Spleen (tissue), 11 donors: Measurements from ENCODE around the gene CAPN9. TPM values are rescaled to one million over a fixed set of nuclear protein-coding genes. Genes with fewer than 3 reads are reported as not detected.

Experiments
- DNase-seq: peaks from one replicate; pipeline ENCODE4 v3.0.0-alpha.2; 2020
- H3K27ac ChIP-seq, 8 donors: fragments of 200-600 bp; sonication (generic) in 7 of 8; 1 replicate in 4 of 8; 2 replicates in 4 of 8; pipeline versions ENCODE4 v1.5.0 to v1.8.0; 2016 to 2021; ENCODE audit warnings: inconsistent platforms in 4 of 8, mild to moderate bottlenecking in 4 of 8, moderate library complexity in 1 of 8
- H3K27me3 ChIP-seq, 7 donors: fragments of 200-600 bp; sonication (generic) in 6 of 7; replicated peaks in 1 of 7; 1 replicate in 4 of 7; 2 replicates in 3 of 7; pipeline versions ENCODE4 v1.5.0 to v1.8.0; 2016 to 2021; ENCODE audit warnings: inconsistent platforms in 3 of 7, mild to moderate bottlenecking in 1 of 7
- H3K36me3 ChIP-seq, 6 donors: fragments of 200-600 bp; sonication (generic) in 5 of 6; 1 replicate in 4 of 6; 2 replicates in 2 of 6; pipeline versions ENCODE4 v1.5.0 to v1.8.0; 2016 to 2021; ENCODE audit warnings: inconsistent platforms in 2 of 6
- H3K4me1 ChIP-seq, 6 donors: fragments of 200-600 bp; sonication (generic) in 5 of 6; 1 replicate in 3 of 6; 2 replicates in 3 of 6; pipeline versions ENCODE4 v1.5.0 to v1.8.0; 2016 to 2021; ENCODE audit warnings: inconsistent platforms in 3 of 6
- H3K4me3 ChIP-seq, 8 donors: fragments of 200-600 bp; sonication (generic) in 7 of 8; 1 replicate in 4 of 8; 2 replicates in 4 of 8; pipeline versions ENCODE4 v1.5.0 to v1.8.0; 2016 to 2021; ENCODE audit warnings: inconsistent platforms in 4 of 8, mild to moderate bottlenecking in 4 of 8, moderate library complexity in 2 of 8
- H3K9me3 ChIP-seq, 8 donors: fragments of 200-600 bp; sonication (generic) in 7 of 8; 1 replicate in 4 of 8; 2 replicates in 4 of 8; pipeline versions ENCODE4 v1.5.0 to v1.8.0; 2016 to 2021; ENCODE audit warnings: inconsistent platforms in 4 of 8
- CTCF ChIP-seq, 11 experiments: fragments of 200-600 bp in 7 of 11; fragments of 450-650 bp in 4 of 11; sonication (generic) in 4 of 11; IDR thresholded peaks in 8 of 11; conservative IDR thresholded peaks in 3 of 11; 1 replicate in 7 of 11; 2 replicates in 4 of 11; pipeline versions ENCODE4 v1.4.0 to v1.8.0; 2016 to 2021; ENCODE audit warnings: antibody characterized with exemption in 11 of 11, inconsistent platforms in 4 of 11, mild to moderate bottlenecking in 1 of 11
- POLR2A ChIP-seq, 3 donors: fragments of 450-650 bp; IDR thresholded peaks; one replicate each; pipeline ENCODE4 v1.5.1; 2017; ENCODE audit warnings: antibody characterized with exemption in 3 of 3, mild to moderate bottlenecking in 1 of 3
- POLR2AphosphoS5 ChIP-seq, 3 donors: sonication (generic); formaldehyde crosslinking; IDR thresholded peaks; one replicate each; pipeline ENCODE4 v1.5.1; 2017; ENCODE audit warnings: antibody characterized with exemption in 3 of 3
- WGBS, 5 donors: extraction: QIAGEN DNeasy Blood & Tissue Kit in 3 of 5; methylation state at CpG; one replicate each; pipeline versions ENCODE4 v1.1.5 to v1.1.7; 2013 to 2018; 5-methylcytosine and 5-hydroxymethylcytosine counted together
- intact Hi-C: fragments of 100-400 bp; cut with DNase I; formaldehyde crosslinking; loops from one replicate; pipeline ENCODE4 v1.15.0; 2023; ENCODE audit warnings: low total_unique reads
- polyA plus RNA-seq, 3 donors: library from polyadenylated mRNA; stranded (reverse); fragments of 200-250 nt; gene quantifications; one replicate each; pipeline ENCODE4 v1.2.1, GENCODE V29; 2013
- total RNA-seq, 7 donors: library from RNA; depleted of rRNA in 3 of 7; stranded (reverse); fragments of >200 nt in 3 of 7; fragmentation: NEBNext Ultra II Directional in 4 of 7; extraction: Animal tissue kit (Norgen Biotek cat#: 25700) in 4 of 7; gene quantifications; one replicate each; pipeline versions ENCODE4 v1.1.0 to v1.2.1, GENCODE V29; 2016 to 2021
- donor health status: healthy with polysubstance abuse.
- donor health status: DM: no; HTN: no; CAD: no; lungs with moderate emphysema.
- donor health status: DM: no; HTN: no; CAD: no.
- donor health status: Bipolar disorder and iron deficiency.
- donor health status: healthy.
- donor health status: DM: no; HTN: no; CAD: no.
- donor health status: DM: yes; HTN: yes; CAD: no.

CAPN9 gene
- total and polyA plus RNA-seq, 10 donors: 0.05 TPM; not detected in 9

GRCh38 chr1:230754796-230755195 lies 7.6 kb downstream of the CAPN9 start:
- H3K36me3 ChIP-seq: no peaks in the 10 kb centered on the region
- TF ChIP-seq POLR2AphosphoS5 (IDR thresholded peaks at IDR 0.05): no peak
- TF ChIP-seq POLR2A (IDR thresholded peaks at IDR 0.05): no peak
- TF ChIP-seq CTCF (IDR thresholded peaks at IDR 0.05 in 8 of 11, conservative IDR thresholded peaks at IDR 0.05 in 3 of 11): no peak
- H3K4me3 ChIP-seq: no peak overlapping the region
- no peak overlapping the region for H3K27ac ChIP-seq
- intact Hi-C loops: no loop called here
- DNase-seq: peak; percentile 39
- 81 to 96% (median 91%) methylated on average over 3 of the region's 3 CpGs for WGBS, 5 donors
- H3K27me3 ChIP-seq: peaks cover 0 to 2% (median 0%) of the 10 kb centered on the region in 7 donors
- H3K4me1 ChIP-seq: peaks cover 0 to 9% (median 2%) of the 10 kb centered on the region in 6 donors
- no peaks in the 10 kb centered on the region for H3K9me3 ChIP-seq

DNA sequence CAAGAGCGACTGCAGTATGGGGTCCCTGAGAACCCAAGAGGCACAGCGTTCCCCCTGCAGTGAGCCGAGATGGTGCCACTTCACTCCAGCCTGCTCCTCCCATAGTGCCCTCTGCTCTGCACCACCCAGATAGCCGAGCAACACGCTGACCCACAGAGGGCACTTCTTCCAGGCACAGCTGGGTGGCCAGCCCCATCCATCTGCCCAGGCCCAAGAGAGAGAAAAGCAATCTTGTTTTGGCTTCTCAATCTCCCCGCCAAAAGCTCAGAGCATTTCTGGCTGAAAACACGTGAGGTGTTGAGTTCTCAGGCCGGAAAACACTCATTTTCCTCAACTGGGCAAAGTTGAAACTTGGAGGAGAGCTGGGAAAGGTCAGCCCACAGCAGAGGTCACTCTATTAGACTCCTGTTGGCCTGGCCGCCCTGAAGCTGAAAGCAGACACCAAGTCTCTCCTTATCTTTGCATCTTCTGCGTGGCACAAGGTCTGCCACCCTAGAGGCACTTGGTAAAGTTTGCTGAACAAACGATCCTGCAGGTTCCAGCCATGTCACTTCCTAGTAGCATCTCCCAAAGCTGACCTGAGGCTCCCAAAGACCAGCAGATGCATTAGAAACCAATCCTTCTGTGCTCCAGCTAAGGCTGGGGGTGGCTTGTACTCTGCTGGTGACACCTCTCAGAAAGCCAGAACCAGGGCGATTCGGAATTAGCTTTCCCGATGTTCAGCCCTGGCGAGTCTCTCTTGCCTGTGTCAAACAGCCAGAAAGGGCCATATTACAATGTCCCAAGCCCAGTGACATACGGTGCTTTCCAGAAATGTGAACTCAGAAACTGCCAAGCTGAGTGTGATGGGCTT lies 10.9 kb downstream of the CAPN9 start:
- Histone ChIP-seq H3K27me3 (peaks cover 0 to 8% (median 0%) of the 10 kb centered on the region in 7 donors), H3K9me3 (no peaks in the 10 kb centered on the region), H3K4me3 (no peak overlapping the region), H3K36me3 (no peaks in the 10 kb centered on the region), H3K4me1 (peaks cover 0 to 9% (median 1%) of the 10 kb centered on the region in 6 donors), H3K27ac (no peak overlapping the region)
- WGBS, 5 donors: 80 to 86% (median 85%) methylated on average over 14 to 16 of the region's 16 CpGs
- TF ChIP-seq POLR2AphosphoS5 (IDR thresholded peaks at IDR 0.05): no peak
- no peak for TF ChIP-seq CTCF (IDR thresholded peaks at IDR 0.05 in 8 of 11, conservative IDR thresholded peaks at IDR 0.05 in 3 of 11)
- TF ChIP-seq POLR2A (IDR thresholded peaks at IDR 0.05): no peak
- no peak for DNase-seq
- intact Hi-C loops: no loop called here

GRCh38 chr1:230758709-230759368 lies 11.7 kb downstream of the CAPN9 start:
- Histone ChIP-seq H3K4me3 (no peak overlapping the region), H3K27ac (no peak overlapping the region), H3K4me1 (peaks cover 0 to 3% (median 0%) of the 10 kb centered on the region in 6 donors), H3K27me3 (peaks cover 0 to 8% (median 0%) of the 10 kb centered on the region in 7 donors), H3K36me3 (no peaks in the 10 kb centered on the region), H3K9me3 (peaks cover 0 to 5% (median 0%) of the 10 kb centered on the region in 8 donors)
- TF ChIP-seq POLR2A (IDR thresholded peaks at IDR 0.05) (no peak), POLR2AphosphoS5 (IDR thresholded peaks at IDR 0.05) (no peak), CTCF (IDR thresholded peaks at IDR 0.05 in 8 of 11, conservative IDR thresholded peaks at IDR 0.05 in 3 of 11) (no peak)
- DNase-seq: no peak
- intact Hi-C loops: no loop called here
- 52 to 67% (median 59%) methylated on average over 8 of the region's 8 CpGs for WGBS, 5 donors
